ENCODE results near the gene NRAP. TPM values are rescaled to one million over a fixed set of nuclear protein-coding genes. Genes with fewer than 3 reads are reported as not detected.

Gene NRAP
- total RNA-seq, 1 donor = not detected

DNA sequence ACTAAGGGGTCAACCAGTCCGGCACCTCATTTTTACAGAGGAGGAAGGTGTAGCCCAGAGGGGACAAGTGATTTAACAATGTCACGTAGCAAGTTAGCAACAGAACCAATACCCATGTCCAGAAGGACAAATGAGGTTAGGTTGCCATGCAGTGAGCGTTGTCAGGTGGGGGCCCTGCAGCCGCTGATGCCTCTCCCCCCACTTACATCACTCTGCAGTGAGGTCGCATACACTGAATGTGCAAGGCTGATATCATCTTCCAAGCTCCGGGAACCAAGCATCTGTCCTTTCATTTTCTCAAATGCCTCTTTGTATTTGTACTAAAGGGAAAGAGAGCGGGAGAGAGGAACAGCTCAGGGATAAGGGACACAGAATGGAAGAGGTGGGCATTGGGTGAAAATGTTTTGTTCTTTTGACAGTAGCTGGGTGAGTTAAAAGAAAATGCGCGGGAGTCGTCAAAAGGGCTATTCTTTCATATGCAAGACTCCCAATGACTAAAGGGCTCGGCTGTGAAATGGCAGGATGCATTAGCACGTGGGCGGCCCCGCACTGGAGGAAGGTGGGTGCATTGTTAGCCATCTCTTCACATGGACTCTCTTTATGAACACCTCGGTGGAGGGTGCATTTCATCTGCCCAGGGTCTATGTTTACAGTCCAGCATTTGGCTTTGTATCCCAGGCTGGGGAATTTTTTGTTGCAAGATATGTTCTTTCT is 49.7 kb downstream of the NRAP start:
- H3K4me1 ChIP-seq (ENCODE audit: insufficient read depth, low read length) = no peaks in the 10 kb centered on the region
- H3K9me3 ChIP-seq (ENCODE audit: low read depth, low read length) = no peaks in the 10 kb centered on the region
- H3K4me3 ChIP-seq (ENCODE audit: low read length) = no peak overlapping the region
- peaks cover 14% of the 10 kb centered on the region for H3K27me3 ChIP-seq (ENCODE audit: insufficient read depth, low read length)

DNA sequence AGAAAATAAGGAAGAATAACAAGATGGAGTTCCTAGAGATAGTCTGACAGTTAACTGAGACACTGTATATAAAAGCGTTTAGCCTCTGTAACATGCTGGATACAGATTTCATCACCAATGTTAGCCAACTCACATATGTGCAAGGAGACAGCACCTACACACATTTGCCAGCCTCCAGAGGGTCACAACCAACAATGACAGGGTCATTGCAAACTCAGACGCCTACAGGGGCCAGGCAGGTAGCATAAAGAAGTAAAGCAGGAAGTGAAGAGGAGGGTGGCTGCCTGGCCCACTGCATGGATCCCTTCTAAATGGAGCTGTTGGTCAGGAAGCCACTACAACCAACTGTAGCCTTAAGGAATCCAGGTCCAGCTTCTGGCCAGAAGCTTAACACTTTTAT is 50.4 kb downstream of the NRAP start:
- no peaks in the 10 kb centered on the region for H3K4me1 ChIP-seq (ENCODE audit: insufficient read depth, low read length)
- no peaks in the 10 kb centered on the region for H3K9me3 ChIP-seq (ENCODE audit: low read depth, low read length)
- no peak overlapping the region for H3K4me3 ChIP-seq (ENCODE audit: low read length)
- peaks cover 12% of the 10 kb centered on the region for H3K27me3 ChIP-seq (ENCODE audit: insufficient read depth, low read length)

DNA sequence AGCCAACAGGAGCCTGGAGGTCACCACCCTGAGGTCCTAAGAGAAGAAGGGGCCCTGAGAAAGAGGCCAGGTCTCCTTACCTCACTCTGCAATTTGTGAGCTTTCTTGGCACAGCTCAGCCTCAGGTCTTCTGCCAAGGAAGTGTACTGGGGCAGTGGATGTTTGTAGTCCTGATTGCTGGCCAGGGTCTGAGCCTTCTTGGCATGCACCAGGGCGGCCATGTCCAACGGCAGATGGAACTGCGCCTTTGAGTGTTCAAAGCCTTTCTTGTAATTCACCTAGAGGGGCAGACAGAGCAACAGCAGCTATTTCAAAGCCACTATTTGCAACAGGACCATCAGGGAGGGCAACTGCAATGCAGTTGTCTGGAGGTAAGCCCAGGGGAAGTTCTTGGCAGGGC is 51.7 kb downstream of the NRAP start:
- H3K27me3 ChIP-seq (ENCODE audit: insufficient read depth, low read length) = peaks cover 6% of the 10 kb centered on the region
- H3K9me3 ChIP-seq (ENCODE audit: low read depth, low read length) = no peaks in the 10 kb centered on the region
- no peak overlapping the region for H3K4me3 ChIP-seq (ENCODE audit: low read length)
- H3K4me1 ChIP-seq (ENCODE audit: insufficient read depth, low read length) = no peaks in the 10 kb centered on the region

DNA sequence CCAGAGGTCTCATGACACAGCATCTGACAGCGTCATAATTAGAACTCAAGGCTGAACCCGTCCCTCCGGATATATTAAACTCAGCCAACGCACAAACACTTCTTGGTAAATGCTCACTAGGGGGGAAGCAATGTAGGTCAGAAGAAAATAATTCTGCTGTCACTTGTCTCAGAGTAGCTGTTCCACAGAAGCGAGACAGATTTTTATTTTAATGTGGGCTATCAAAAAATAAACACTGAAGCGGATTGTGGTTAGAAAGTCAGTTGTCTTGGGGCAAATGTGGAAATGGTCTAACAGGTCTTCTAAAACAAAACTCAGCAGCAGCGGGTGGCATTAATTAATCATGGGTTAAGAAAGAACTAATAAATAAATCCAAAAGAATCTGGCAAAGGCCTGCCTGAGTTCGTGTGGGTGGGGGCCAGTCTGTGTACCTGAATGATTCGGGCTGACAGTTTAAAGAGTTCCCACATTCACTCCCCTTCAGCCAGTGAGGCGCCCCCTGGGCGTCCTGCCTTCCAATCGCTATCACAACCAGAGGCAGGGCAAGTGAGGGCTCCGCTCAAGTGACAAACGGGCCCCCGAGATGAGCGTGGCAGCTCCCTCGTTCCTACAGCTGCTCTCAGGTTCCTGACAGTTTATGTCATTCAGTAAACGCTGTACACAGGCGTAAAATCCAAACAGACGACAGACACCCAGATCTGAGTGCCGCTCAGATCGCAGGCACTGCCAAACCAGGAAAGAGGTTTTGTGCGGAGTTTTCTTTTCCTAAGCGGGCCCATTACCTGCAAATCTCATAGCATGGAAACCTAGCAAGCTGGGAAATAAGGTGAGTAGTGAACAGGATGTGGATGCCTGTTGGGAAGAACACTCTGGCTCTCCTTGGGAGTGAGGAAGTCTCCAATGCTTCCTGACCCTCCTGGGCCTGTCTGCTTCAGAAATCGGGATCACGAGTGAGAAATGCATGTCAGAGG is 52.9 kb downstream of the NRAP start:
- Histone ChIP-seq H3K4me3 (ENCODE audit: low read length) (no peak overlapping the region), H3K4me1 (ENCODE audit: insufficient read depth, low read length) (no peaks in the 10 kb centered on the region), H3K27me3 (ENCODE audit: insufficient read depth, low read length) (no peaks in the 10 kb centered on the region), H3K9me3 (ENCODE audit: low read depth, low read length) (no peaks in the 10 kb centered on the region)

DNA sequence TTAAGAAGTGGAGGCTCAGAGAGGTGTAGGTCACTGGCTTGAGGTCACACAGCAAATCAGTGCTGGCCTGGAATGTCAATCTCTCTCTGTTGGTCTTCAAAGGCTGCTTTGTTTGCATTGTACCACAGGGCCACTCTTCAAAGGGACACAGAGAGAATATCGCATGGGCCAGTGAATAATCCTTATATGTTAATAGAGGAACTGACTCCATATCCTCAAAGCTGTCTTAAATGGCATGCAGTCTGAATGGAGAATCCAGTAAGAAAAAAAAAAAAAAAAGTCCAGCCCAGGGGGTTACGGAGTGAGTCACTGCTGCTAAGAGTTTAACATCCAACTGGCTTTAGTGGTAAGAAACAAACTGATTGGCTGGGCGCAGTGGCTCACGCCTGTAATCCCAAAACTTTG is 54.1 kb downstream of the NRAP start:
- H3K27me3 ChIP-seq (ENCODE audit: insufficient read depth, low read length) = no peaks in the 10 kb centered on the region
- H3K9me3 ChIP-seq (ENCODE audit: low read depth, low read length) = no peaks in the 10 kb centered on the region
- no peak overlapping the region for H3K4me3 ChIP-seq (ENCODE audit: low read length)
- no peaks in the 10 kb centered on the region for H3K4me1 ChIP-seq (ENCODE audit: insufficient read depth, low read length)

DNA sequence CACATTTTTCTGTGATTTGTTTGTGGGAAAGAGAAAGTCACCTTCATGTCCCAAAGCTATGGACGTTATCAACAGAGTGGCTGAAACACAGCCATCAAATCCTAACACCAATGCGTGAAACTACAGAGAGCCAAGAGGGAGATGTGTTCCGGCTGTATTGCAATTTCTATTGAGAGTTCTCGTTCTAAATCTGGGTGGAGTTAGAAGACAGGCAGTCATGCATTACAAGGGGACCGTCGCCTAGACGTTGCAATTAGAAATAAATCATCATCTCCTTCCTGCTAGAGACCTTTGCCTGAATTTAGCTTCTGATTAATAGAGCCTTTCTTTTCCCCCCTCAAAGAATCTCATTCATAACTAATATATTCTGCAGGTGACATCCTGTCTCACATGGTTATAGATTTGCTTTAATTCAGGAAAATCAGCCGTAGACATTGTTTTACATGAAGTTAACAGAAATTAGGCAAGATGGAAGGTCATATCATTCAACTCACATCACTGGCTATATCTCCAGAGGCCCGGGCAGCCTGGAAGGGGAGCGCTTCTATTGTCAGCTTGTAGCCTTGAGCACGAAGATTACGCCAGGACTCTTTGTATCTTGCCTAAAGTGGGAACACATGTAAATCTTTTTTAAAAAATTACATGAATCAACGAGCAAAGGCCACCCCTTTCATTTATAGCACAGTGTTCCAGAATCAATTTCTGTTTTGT is 58.4 kb downstream of the NRAP start:
- Histone ChIP-seq H3K27me3 (ENCODE audit: insufficient read depth, low read length) (no peaks in the 10 kb centered on the region), H3K9me3 (ENCODE audit: low read depth, low read length) (no peaks in the 10 kb centered on the region), H3K4me1 (ENCODE audit: insufficient read depth, low read length) (no peaks in the 10 kb centered on the region), H3K4me3 (ENCODE audit: low read length) (no peak overlapping the region)

DNA sequence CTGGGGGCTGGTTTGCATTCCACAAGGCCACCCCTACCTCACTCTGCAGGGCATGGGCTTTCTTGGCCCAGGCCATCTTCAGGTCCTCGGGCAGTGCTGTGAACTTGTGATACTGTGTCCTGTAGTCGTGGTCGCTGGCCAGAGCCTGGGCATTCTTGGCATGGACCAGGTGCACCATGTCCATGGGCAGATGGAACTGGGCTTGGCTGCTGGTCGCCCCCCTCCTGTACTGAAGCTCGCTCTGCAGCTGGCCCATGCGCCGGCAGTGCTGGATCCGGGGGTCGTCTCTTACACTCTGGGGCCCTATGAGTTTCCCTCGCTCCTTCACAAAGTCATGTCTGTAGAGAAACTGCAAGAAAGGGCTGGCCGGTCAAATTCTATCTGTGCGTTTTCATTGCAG is 59.3 kb downstream of the NRAP start:
- H3K27me3 ChIP-seq (ENCODE audit: insufficient read depth, low read length) = no peaks in the 10 kb centered on the region
- no peaks in the 10 kb centered on the region for H3K4me1 ChIP-seq (ENCODE audit: insufficient read depth, low read length)
- H3K4me3 ChIP-seq (ENCODE audit: low read length) = no peak overlapping the region
- no peaks in the 10 kb centered on the region for H3K9me3 ChIP-seq (ENCODE audit: low read depth, low read length)

DNA sequence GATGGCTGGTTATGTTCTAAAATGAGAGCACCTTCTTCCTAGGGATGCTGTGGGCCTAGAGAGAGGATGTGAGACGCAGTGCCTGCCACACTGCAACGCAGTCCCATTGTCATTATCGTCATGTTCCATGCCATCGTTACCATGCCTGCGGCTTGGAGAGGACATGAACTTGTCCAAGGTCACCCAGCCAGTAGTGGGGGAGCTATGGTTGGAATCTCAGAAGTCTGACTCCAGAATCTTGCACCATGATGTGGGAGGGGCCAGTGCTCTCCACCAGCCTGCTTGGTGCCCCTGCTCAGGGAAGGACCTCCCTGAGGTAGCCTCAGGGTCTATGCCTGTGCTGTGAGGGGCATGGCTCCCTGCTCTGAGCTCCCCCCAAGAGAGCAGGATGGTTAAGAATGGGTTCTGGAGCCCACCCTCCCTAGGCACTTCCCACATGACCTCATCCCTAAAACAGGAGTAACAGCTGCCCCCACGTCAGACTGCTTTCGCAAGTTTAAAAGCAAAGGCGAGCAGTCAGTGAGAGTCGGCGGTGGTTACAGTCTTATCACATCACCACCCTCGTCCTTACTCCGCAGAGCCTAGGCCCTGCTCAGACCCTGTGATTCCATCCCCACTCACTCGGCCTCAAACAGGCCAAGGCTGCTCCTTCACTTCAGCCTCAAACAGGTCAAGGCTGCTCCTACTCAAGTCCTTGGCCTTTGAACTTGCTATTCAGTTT is 60.6 kb downstream of the NRAP start:
- H3K9me3 ChIP-seq (ENCODE audit: low read depth, low read length) = no peaks in the 10 kb centered on the region
- no peak overlapping the region for H3K4me3 ChIP-seq (ENCODE audit: low read length)
- no peaks in the 10 kb centered on the region for H3K27me3 ChIP-seq (ENCODE audit: insufficient read depth, low read length)
- H3K4me1 ChIP-seq (ENCODE audit: insufficient read depth, low read length) = no peaks in the 10 kb centered on the region

DNA sequence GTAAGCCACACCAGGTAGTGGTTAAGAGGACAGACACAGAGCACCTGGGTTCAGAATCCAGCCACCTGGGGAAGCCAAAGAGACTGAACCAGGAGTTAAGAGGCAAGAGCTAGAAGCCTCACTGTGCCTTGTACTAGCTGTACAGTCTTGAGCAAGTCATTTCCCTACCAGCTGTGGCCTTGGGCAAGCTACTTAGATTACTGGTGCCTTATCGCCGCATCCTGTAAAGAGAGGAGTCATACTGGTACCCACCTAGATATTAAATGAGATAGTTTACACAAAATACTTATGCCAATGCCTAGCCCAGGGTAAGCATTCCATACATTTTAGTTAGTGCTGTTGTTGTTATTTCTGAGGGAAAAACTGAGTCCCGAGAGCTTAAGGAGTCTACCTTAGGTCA is 63.3 kb downstream of the NRAP start:
- no peaks in the 10 kb centered on the region for H3K27me3 ChIP-seq (ENCODE audit: insufficient read depth, low read length)
- H3K4me1 ChIP-seq (ENCODE audit: insufficient read depth, low read length) = no peaks in the 10 kb centered on the region
- H3K4me3 ChIP-seq (ENCODE audit: low read length) = no peak overlapping the region
- no peaks in the 10 kb centered on the region for H3K9me3 ChIP-seq (ENCODE audit: low read depth, low read length)

DNA sequence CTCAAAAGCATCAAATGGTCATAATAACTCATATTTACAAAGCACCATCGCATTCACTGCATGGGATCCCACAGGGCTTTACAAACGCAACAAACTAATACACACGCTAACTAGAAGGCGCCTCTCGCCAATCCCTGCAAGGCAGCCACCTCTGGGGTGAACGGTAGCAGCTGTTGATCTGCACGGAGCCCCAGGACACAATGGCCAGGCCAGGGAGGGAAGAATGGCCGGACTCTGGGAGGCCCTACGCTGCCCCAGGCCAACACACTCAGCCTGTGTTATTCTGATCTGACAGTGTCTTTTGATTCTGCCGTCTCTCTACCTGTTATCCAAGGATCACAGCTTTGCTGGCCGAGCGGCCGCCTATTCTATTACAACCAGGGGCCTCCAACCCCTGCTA is 69.2 kb downstream of the NRAP start:
- Histone ChIP-seq H3K4me3 (ENCODE audit: low read length) (no peak overlapping the region), H3K27me3 (ENCODE audit: insufficient read depth, low read length) (no peaks in the 10 kb centered on the region), H3K4me1 (ENCODE audit: insufficient read depth, low read length) (no peaks in the 10 kb centered on the region), H3K9me3 (ENCODE audit: low read depth, low read length) (no peaks in the 10 kb centered on the region)

DNA sequence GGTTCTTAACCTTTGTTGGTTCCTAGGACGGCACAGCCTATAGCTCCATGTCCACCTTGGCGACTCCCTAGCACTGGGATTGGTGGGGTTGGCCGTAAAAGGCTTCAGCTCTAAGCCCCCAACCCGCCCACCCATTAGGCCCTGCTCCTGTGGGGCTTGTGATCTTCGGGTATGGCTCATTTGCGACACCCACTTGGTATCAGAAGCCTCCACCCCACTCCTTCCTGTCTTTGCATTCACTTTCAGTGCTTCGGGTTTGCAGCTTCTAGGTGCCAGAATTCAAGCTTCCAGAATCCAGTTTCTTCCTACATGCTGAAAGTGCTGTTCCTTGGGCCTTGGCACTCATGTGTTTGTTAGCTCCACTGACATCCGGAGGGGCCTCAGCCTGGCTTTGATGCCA is 71.5 kb downstream of the NRAP start:
- Histone ChIP-seq H3K27me3 (ENCODE audit: insufficient read depth, low read length) (no peaks in the 10 kb centered on the region), H3K4me1 (ENCODE audit: insufficient read depth, low read length) (no peaks in the 10 kb centered on the region), H3K9me3 (ENCODE audit: low read depth, low read length) (no peaks in the 10 kb centered on the region), H3K4me3 (ENCODE audit: low read length) (no peak overlapping the region)

DNA sequence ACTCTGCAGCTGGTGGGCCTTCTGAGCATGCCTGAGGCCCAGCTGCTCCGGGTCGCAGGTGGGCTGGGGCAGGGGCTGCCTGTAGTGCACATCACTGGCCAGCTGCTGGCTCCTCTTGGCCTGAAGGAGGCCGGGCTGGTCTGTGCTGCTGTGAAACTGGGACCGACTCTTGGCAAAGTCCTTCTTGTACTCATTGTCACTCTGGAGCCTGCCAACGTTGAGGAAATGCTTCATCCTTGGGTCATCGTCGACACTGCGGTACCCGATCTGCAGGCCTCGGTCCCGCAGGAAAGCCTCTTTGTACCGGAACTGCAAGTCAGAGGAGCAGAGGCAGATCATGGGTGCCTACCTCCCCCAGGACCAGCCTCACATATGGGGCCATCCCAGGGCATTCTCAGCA is 73.3 kb downstream of the NRAP start:
- no peaks in the 10 kb centered on the region for H3K9me3 ChIP-seq (ENCODE audit: low read depth, low read length)
- H3K4me1 ChIP-seq (ENCODE audit: insufficient read depth, low read length) = no peaks in the 10 kb centered on the region
- no peak overlapping the region for H3K4me3 ChIP-seq (ENCODE audit: low read length)
- no peaks in the 10 kb centered on the region for H3K27me3 ChIP-seq (ENCODE audit: insufficient read depth, low read length)

DNA sequence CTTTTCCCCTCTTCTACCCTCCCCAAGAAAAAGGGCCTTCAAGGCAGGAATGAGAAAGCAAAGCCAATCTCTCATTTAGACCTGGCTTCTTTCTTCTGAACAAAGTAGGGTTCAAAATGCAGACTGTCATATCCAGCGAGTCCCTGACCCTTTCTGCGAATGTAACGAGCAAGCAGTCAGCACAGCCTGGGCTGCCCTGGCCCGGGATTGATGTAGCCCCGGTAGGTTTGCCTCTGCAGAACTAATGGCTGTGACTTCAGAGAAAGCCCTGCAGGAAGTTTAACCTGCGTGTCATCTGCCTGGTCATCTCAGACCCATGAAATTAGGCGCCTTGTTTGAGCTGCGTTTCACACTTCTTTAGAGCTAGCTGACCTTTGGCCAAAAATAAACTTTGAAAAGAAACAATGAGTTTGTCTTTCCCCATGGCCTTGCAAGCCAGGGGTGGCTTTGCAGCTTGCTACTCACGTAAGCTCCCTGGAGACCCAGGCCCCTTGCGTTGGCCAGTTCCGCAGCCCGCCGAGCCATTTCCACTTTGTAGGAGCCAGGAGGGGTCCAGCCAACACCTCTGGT is 74.6 kb downstream of the NRAP start:
- Histone ChIP-seq H3K9me3 (ENCODE audit: low read depth, low read length) (no peaks in the 10 kb centered on the region), H3K4me1 (ENCODE audit: insufficient read depth, low read length) (no peaks in the 10 kb centered on the region), H3K4me3 (ENCODE audit: low read length) (no peak overlapping the region), H3K27me3 (ENCODE audit: insufficient read depth, low read length) (no peaks in the 10 kb centered on the region)

DNA sequence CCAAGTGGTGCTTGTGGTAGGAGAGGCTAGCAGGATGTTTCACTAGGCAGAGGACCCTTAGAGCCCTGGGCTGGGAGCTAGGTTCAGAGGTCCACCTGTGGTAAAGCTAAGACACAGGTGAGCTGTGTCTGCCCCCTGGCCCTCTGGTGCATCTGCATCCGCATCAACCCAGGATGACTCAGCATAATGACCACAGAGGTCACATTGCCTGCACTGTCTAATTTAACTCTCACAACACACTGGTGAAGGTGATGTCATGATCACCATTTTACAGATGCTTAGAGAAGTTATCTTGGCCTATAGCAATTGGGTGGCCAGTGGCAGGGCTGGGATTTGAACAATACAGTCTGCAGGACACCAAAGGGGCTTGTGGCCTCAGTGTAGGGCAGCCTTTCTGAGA is 77.9 kb downstream of the NRAP start:
- H3K4me1 ChIP-seq (ENCODE audit: insufficient read depth, low read length) = no peaks in the 10 kb centered on the region
- H3K4me3 ChIP-seq (ENCODE audit: low read length) = no peak overlapping the region
- H3K9me3 ChIP-seq (ENCODE audit: low read depth, low read length) = no peaks in the 10 kb centered on the region
- H3K27me3 ChIP-seq (ENCODE audit: insufficient read depth, low read length) = no peaks in the 10 kb centered on the region
